HG02840 (cell line): ENCODE data around the gene KERA.

ENCODE experiments used
- ATAC-seq: cut with Tn5 transposase; IDR thresholded peaks from one replicate; pipeline ENCODE4 v1.9.1; 2021; ENCODE audit warnings: mild to moderate bottlenecking, moderate library complexity, moderate number of reproducible peaks; ENCODE audit not compliant: unreplicated experiment, low FRiP score

The KERA gene

GRCh38 chr12:91017511-91018263 lies 40.1 kb downstream of the KERA start:
- no peak for ATAC-seq

DNA sequence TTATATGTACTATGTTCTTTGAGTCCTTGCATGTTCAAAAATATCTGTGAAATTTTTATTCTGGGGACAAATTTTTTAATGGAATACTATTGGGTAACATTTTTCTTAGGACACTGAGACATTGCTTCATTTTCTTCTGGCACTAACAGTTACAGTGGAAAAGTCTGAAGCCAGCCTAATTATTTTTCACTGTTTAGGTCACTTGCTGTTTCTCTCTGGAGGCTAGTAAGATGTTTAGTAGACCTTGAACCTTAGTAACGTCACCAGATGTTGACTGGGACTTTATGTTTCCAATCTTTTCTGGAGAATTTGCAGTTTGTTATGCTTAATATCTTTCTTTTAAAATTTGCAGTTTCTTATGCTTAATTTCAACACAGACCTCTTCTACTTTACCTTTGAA lies 40.8 kb downstream of the KERA start:
- ATAC-seq = no peak

DNA sequence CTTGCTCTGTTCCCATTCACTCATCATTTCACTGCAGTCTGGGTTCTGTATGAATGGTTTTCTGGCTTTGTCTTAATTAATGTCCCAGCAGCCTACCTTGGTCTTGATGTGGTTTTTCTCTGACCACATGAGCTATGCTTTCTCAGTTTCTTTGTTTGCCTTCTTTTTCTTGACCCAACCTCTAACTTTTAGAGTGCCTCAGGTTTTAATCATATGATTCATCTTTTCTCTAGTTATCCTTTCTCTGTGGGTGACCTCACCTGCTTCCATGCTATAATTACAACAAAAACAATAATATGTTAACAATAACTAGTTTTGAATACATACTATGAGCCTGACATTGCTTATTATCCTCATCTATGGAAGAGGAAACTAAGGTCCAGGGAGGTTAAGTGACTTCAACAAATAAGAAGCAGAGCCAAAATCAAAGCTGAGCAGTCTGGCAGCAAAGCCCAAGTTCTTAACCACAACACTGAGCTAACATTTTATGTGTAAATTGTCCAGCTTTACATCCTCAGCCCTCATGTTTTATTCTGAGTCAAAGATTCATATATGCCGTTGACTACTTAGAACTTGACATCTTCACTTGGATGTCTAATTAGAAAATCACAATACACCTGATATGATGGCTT lies 48.4 kb downstream of the KERA start:
- peak; percentile 93 for ATAC-seq

GRCh38 chr12:91007531-91008290 lies 50.1 kb downstream of the KERA start:
- no peak for ATAC-seq

- ATAC-seq = no peak
Observed at GRCh38 chr12:91004872-91005271, 53.0 kb downstream of the KERA start, which contains the start of gene EPYC. Gene EPYC, minus strand, starts transcription at chr12:91004972. Its CDS starts 2,407 bp downstream, at chr12:91002565.

- ATAC-seq = no peak
Observed at GRCh38 chr12:91003737-91004136, 54.1 kb downstream of the KERA start.

- no peak for ATAC-seq
Observed at GRCh38 chr12:91001306-91001705, 56.5 kb downstream of the KERA start.
